Measurements from ENCODE around the gene TMEM72. TPM values are rescaled to one million over a fixed set of nuclear protein-coding genes. Genes with fewer than 3 reads are reported as not detected.

The TMEM72 gene
- total RNA-seq, 1 experiment from 2014 or later = not detected

- no peak for DNase-seq (ENCODE audit: low read depth)
Observed at GRCh38 chr10:44933451-44934321, 22.5 kb downstream of the TMEM72 start.

GRCh38 chr10:44934416-44935200, 23.5 kb downstream of the TMEM72 start:
- DNase-seq (ENCODE audit: low read depth) = no peak

- DNase-seq (ENCODE audit: low read depth) = peak; percentile 74
Observed at GRCh38 chr10:44935201-44935965, 24.2 kb downstream of the TMEM72 start.

- no peak for DNase-seq (ENCODE audit: low read depth)
Observed at GRCh38 chr10:44935966-44936295, 24.8 kb downstream of the TMEM72 start.

GRCh38 chr10:44936314-44936975, 25.3 kb downstream of the TMEM72 start:
- DNase-seq (ENCODE audit: low read depth) = no peak

- DNase-seq (ENCODE audit: low read depth) = no peak
Observed at GRCh38 chr10:44937196-44938005, 26.3 kb downstream of the TMEM72 start.

GRCh38 chr10:44938956-44939355, 27.8 kb downstream of the TMEM72 start:
- DNase-seq (ENCODE audit: low read depth) = no peak

- DNase-seq (ENCODE audit: low read depth) = no peak
Observed at GRCh38 chr10:44939691-44940401, 28.7 kb downstream of the TMEM72 start.

- DNase-seq (ENCODE audit: low read depth) = no peak
Observed at GRCh38 chr10:44944354-44944753, 33.2 kb downstream of the TMEM72 start.

- no peak for DNase-seq (ENCODE audit: low read depth)
Observed at GRCh38 chr10:44946205-44946604, 35.1 kb downstream of the TMEM72 start.

- no peak for DNase-seq (ENCODE audit: low read depth)
Observed at GRCh38 chr10:44947371-44948152, 36.4 kb downstream of the TMEM72 start.

- no peak for DNase-seq (ENCODE audit: low read depth)
Observed at GRCh38 chr10:44948642-44949041, 37.5 kb downstream of the TMEM72 start.

- DNase-seq (ENCODE audit: low read depth) = no peak
Observed at GRCh38 chr10:44949127-44949802, 38.1 kb downstream of the TMEM72 start.

GRCh38 chr10:44949915-44950314, 38.8 kb downstream of the TMEM72 start:
- no peak for DNase-seq (ENCODE audit: low read depth)

GRCh38 chr10:44950326-44951225, 39.4 kb downstream of the TMEM72 start:
- DNase-seq (ENCODE audit: low read depth) = no peak

- DNase-seq (ENCODE audit: low read depth) = no peak
Observed at GRCh38 chr10:44951576-44952226, 40.6 kb downstream of the TMEM72 start.

- DNase-seq (ENCODE audit: low read depth) = no peak
Observed at GRCh38 chr10:44952779-44953231, 41.7 kb downstream of the TMEM72 start.
